PC-3 (cell line): ENCODE measurements around the gene C4orf50.

Source experiments
- EZH2phosphoT487 ChIP-seq: fragments of 300-600 bp; sonication (generic); IDR thresholded peaks from 2 replicates; pipeline ENCODE4 v1.6.1; 2018; ENCODE audit warnings: mild to moderate bottlenecking, antibody characterized with exemption, low read length, borderline replicate concordance
- TF ChIP-seq, protein P1 (sequence below): fragments of 300-600 bp; sonication (generic); conservative IDR thresholded peaks from 2 replicates; pipeline ENCODE4 v1.5.1; 2017; ENCODE audit warnings: antibody characterized with exemption, low read depth, mild to moderate bottlenecking, low read length

DNA sequence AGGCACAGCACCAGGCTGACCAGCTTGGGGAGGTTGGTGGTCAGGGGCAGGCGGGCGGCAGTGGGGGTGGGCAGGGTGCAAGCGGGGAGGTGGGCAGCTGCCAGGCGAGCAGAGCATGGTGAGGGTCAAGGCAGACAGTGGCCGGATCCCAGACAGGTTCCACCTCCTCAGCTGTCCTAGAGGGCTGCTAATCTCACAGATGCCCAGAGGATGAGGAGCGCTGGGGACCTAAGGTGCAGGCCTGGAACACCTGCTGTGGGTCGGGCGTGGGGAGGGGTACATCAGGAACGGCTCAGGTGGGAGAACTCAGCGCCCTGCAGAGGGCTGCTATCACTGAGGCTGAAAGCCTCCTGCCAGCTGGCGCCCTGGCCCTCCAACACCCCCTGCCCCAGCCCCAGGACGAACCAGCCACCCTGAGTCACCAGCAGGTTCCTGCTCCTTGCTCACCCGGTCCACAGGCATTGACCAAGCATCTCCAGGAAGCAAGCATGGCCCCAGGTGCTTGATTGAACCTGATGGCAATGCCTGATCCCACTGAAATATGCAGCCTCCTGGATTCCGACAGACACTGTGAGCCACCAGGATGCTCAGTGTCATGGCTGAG lies 28.4 kb upstream of the C4orf50 start:
- TF ChIP-seq, protein P1, sequence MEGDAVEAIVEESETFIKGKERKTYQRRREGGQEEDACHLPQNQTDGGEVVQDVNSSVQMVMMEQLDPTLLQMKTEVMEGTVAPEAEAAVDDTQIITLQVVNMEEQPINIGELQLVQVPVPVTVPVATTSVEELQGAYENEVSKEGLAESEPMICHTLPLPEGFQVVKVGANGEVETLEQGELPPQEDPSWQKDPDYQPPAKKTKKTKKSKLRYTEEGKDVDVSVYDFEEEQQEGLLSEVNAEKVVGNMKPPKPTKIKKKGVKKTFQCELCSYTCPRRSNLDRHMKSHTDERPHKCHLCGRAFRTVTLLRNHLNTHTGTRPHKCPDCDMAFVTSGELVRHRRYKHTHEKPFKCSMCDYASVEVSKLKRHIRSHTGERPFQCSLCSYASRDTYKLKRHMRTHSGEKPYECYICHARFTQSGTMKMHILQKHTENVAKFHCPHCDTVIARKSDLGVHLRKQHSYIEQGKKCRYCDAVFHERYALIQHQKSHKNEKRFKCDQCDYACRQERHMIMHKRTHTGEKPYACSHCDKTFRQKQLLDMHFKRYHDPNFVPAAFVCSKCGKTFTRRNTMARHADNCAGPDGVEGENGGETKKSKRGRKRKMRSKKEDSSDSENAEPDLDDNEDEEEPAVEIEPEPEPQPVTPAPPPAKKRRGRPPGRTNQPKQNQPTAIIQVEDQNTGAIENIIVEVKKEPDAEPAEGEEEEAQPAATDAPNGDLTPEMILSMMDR: no peak
- no peak for TF ChIP-seq EZH2phosphoT487
